ENCODE data around the gene TESK1.

- no peak for TF ChIP-seq POLR2A (IDR thresholded peaks at IDR 0.05)
- no peak for TF ChIP-seq CTCF (IDR thresholded peaks at IDR 0.05)
- TF ChIP-seq EP300 (IDR thresholded peaks at IDR 0.05; ENCODE audit: low read depth): no peak
- no peak for TF ChIP-seq POLR2AphosphoS5 (IDR thresholded peaks at IDR 0.05)
These were observed 35.9 kb upstream of the TESK1 start for GRCh38 chr9:35569206-35569605.
